Thyroid gland (tissue), 4 donors: ENCODE data around the gene EXOC4.

Source experiments
- POLR2A ChIP-seq, 2 donors: fragments of 450-650 bp; IDR thresholded peaks; one replicate each; pipeline ENCODE4 v1.6.1; 2017; ENCODE audit warnings: antibody characterized with exemption in 2 of 2, mild to moderate bottlenecking in 2 of 2, moderate library complexity in 1 of 2
- TF ChIP-seq, protein P1 (sequence below), 6 experiments: fragments of 200-600 bp in 3 of 6; fragments of 450-650 bp in 3 of 6; sonication (generic) in 3 of 6; IDR thresholded peaks; one replicate each; pipeline ENCODE4 v1.5.1; 2016 to 2019; ENCODE audit warnings: antibody characterized with exemption in 6 of 6, mild to moderate bottlenecking in 2 of 6, inconsistent platforms in 1 of 6, moderate library complexity in 1 of 6

DNA sequence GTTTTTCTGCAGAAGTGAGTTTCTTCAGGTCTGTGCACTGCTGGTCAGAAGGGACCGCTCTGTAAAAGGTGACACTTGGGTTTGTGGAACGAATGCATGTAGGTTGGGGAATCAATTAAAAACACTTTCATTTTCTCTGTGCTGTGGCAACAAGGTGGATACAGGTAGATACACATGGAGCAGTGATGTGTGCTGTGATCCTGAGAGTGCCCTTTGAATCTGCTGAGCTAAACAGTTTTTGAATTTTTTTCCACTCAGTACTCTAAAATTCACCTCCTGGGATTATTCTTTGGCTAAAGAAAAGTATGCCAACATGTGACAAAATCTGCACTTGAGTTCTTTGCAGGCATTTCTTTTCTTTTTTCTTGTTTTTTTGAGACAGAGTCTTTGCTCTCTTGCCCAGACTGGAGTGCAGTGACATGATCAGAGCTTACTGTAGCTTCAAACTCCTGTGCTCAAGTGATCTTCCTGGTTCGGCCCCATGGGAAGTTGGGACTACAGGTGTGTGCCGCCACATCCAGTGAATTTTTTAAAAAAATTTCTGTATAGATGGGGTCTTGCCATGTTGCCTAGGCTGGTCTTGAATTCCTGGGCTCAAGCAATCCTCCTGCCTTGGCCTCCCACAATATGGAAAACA lies 338.9 kb downstream of the EXOC4 start:
- TF ChIP-seq, protein P1, sequence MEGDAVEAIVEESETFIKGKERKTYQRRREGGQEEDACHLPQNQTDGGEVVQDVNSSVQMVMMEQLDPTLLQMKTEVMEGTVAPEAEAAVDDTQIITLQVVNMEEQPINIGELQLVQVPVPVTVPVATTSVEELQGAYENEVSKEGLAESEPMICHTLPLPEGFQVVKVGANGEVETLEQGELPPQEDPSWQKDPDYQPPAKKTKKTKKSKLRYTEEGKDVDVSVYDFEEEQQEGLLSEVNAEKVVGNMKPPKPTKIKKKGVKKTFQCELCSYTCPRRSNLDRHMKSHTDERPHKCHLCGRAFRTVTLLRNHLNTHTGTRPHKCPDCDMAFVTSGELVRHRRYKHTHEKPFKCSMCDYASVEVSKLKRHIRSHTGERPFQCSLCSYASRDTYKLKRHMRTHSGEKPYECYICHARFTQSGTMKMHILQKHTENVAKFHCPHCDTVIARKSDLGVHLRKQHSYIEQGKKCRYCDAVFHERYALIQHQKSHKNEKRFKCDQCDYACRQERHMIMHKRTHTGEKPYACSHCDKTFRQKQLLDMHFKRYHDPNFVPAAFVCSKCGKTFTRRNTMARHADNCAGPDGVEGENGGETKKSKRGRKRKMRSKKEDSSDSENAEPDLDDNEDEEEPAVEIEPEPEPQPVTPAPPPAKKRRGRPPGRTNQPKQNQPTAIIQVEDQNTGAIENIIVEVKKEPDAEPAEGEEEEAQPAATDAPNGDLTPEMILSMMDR (IDR thresholded peaks at IDR 0.05), result no peak
- TF ChIP-seq POLR2A (IDR thresholded peaks at IDR 0.05), result no peak
